C4-2B (cell line): ENCODE results near the gene KCNQ1OT1.

Experiments used
- ZFX ChIP-seq: fragments of 450-650 bp; IDR thresholded peaks from 2 replicates; pipeline ENCODE4 v1.6.1; 2017
- TF ChIP-seq, protein P1 (sequence below): fragments of 450-650 bp; conservative IDR thresholded peaks from 2 replicates; pipeline ENCODE4 v1.5.1; 2017; ENCODE audit warnings: mild to moderate bottlenecking

DNA sequence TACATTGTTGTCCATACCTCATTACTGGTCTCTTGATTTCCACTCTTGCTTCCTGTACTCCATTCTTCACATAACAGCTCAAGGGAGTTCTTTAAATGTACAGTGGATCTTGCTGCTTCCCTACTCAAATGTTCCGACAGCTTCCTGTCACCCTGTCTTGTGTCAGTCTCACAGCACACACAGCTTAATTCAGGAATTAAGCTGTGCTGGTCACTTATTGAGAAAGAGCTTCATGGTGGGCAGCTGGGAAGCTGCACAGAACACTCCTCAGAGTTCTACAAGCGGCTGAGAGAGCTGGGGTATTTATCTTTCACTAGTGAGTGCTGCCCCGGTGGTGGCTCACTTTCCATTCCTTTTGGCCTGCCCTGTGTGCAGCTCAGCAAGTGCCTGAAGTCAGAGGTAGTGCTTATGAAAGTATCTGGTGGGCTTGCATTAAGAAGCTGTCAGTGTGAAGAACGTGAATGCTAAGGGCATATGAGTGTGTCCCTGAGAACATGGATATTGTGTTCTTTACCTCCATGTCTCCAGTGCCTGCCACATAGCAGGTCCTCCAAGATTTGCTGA lies 48.7 kb downstream of the KCNQ1OT1 start:
- TF ChIP-seq, protein P1, sequence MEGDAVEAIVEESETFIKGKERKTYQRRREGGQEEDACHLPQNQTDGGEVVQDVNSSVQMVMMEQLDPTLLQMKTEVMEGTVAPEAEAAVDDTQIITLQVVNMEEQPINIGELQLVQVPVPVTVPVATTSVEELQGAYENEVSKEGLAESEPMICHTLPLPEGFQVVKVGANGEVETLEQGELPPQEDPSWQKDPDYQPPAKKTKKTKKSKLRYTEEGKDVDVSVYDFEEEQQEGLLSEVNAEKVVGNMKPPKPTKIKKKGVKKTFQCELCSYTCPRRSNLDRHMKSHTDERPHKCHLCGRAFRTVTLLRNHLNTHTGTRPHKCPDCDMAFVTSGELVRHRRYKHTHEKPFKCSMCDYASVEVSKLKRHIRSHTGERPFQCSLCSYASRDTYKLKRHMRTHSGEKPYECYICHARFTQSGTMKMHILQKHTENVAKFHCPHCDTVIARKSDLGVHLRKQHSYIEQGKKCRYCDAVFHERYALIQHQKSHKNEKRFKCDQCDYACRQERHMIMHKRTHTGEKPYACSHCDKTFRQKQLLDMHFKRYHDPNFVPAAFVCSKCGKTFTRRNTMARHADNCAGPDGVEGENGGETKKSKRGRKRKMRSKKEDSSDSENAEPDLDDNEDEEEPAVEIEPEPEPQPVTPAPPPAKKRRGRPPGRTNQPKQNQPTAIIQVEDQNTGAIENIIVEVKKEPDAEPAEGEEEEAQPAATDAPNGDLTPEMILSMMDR: no peak
- TF ChIP-seq ZFX: no peak
